Breast epithelium (tissue), 3 donors: Measurements from ENCODE around the gene ABO.

Experiments
- POLR2A ChIP-seq: fragments of 450-650 bp; IDR thresholded peaks from one replicate; pipeline ENCODE4 v1.6.1; 2016; ENCODE audit warnings: antibody characterized with exemption, mild to moderate bottlenecking, moderate library complexity
- POLR2AphosphoS5 ChIP-seq, 3 donors: sonication (generic); formaldehyde crosslinking; IDR thresholded peaks; one replicate each; pipeline ENCODE4 v1.6.1; 2017; ENCODE audit warnings: antibody characterized with exemption in 3 of 3
- TF ChIP-seq, protein P1 (sequence below), 3 donors: fragments of 450-650 bp; IDR thresholded peaks; one replicate each; pipeline ENCODE4 v1.5.1; 2016 to 2017; ENCODE audit warnings: antibody characterized with exemption in 3 of 3, mild to moderate bottlenecking in 3 of 3, moderate library complexity in 3 of 3

DNA sequence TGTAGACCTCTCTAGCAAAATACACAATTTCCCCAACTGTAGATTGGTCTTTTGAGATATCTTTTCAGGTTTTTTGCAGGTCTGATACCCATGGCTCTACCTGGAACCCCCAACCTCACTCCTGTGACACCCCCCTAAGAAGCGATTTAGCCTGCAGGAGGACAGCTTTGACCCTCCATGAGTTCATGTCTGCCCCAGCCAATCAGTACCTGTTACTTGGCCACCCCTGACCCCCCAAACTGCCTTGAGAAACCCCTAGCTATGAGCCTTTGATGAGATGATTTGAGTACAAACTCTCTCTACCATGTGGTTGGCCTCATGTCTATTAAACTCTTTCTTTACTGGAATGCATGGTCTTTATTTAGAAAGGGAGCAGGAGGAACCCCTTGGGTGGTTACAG, 25.7 kb downstream of the ABO start:
- TF ChIP-seq, protein P1, sequence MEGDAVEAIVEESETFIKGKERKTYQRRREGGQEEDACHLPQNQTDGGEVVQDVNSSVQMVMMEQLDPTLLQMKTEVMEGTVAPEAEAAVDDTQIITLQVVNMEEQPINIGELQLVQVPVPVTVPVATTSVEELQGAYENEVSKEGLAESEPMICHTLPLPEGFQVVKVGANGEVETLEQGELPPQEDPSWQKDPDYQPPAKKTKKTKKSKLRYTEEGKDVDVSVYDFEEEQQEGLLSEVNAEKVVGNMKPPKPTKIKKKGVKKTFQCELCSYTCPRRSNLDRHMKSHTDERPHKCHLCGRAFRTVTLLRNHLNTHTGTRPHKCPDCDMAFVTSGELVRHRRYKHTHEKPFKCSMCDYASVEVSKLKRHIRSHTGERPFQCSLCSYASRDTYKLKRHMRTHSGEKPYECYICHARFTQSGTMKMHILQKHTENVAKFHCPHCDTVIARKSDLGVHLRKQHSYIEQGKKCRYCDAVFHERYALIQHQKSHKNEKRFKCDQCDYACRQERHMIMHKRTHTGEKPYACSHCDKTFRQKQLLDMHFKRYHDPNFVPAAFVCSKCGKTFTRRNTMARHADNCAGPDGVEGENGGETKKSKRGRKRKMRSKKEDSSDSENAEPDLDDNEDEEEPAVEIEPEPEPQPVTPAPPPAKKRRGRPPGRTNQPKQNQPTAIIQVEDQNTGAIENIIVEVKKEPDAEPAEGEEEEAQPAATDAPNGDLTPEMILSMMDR (IDR thresholded peaks at IDR 0.05) = no peak
- TF ChIP-seq POLR2AphosphoS5 (IDR thresholded peaks at IDR 0.05) = no peak
- TF ChIP-seq POLR2A = no peak
